Measurements from ENCODE around the gene DOK3. TPM values are rescaled to one million over a fixed set of nuclear protein-coding genes. Genes with fewer than 3 reads are reported as not detected.

DOK3 gene
- total RNA-seq, 4 donors from 2014 or later = 1.5 to 4.0 (median 2.0) TPM

DNA sequence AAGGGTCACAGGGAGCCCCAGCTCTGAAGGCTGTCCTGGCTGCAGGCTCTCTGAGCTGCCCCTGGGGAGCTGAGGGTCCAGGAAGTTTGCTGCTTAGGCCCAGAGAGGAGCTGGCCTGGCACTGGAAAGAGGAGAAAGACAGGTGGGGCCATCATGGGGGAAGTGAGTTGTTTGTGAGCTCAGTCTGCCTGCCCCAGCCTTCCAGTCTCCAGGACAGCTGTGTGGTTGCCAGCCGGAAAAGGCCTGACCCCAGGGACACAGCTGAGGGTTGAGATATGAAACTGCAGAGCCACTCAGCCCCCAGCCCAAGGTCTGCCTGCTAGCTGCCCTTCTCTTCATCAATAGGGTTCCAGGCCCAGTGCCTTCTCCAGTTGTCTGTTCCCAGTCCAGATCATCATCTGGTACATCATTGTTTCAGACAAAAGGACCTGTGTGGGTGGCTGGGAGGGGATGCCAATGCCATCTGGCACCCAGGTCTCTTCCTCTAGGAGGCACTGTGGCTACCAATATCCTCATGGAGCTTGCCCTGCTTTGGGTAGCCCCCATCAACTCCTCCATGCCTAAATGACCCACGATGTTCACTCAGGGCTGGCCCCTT, 11.4 kb upstream of the DOK3 start:
- H3K4me3 ChIP-seq (ENCODE audit: low read depth, poor library complexity, severe bottlenecking) = no peak overlapping the region
- no peak for DNase-seq (ENCODE audit: low spot score in 2 of 2)
- TF ChIP-seq, protein P1, sequence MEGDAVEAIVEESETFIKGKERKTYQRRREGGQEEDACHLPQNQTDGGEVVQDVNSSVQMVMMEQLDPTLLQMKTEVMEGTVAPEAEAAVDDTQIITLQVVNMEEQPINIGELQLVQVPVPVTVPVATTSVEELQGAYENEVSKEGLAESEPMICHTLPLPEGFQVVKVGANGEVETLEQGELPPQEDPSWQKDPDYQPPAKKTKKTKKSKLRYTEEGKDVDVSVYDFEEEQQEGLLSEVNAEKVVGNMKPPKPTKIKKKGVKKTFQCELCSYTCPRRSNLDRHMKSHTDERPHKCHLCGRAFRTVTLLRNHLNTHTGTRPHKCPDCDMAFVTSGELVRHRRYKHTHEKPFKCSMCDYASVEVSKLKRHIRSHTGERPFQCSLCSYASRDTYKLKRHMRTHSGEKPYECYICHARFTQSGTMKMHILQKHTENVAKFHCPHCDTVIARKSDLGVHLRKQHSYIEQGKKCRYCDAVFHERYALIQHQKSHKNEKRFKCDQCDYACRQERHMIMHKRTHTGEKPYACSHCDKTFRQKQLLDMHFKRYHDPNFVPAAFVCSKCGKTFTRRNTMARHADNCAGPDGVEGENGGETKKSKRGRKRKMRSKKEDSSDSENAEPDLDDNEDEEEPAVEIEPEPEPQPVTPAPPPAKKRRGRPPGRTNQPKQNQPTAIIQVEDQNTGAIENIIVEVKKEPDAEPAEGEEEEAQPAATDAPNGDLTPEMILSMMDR (IDR thresholded peaks at IDR 0.05) = no peak
- no peak for TF ChIP-seq POLR2A (IDR thresholded peaks at IDR 0.05)
- intact Hi-C loops (cut with DNase I; ENCODE audit: low total_unique reads) = no loop called here
- WGBS, 2 donors = 90 to 94% methylated on average over 2 of the region's 2 CpGs

DNA sequence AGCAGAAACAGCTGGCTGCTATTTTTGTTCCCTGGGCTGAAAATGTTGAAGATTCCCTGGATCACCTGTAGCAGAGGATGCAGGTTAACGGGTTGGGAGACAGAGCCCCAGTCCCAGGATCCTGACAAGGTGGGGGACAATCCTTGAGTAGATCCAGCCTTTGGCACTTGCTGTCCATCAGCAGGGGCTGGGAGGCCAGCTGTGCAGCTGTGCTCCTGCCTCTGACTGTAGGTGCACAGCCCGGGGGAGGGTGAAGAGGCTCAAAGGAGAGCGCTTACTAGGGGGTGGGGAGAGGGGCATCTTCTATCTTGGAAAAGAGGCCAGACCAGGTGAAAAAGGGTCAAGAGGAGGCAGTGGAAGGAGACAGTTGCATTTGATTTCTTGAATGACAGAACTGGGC, 10.6 kb upstream of the DOK3 start:
- DNase-seq (ENCODE audit: low spot score in 2 of 2) = no peak
- TF ChIP-seq, protein P1 (IDR thresholded peaks at IDR 0.05) = no peak
- no peak for TF ChIP-seq POLR2A (IDR thresholded peaks at IDR 0.05)
- intact Hi-C loops (cut with DNase I; ENCODE audit: low total_unique reads) = no loop called here
- no peak overlapping the region for H3K4me3 ChIP-seq (ENCODE audit: low read depth, poor library complexity, severe bottlenecking)
- WGBS, 2 donors = 92 to 97% methylated on average over 3 of the region's 3 CpGs

DNA sequence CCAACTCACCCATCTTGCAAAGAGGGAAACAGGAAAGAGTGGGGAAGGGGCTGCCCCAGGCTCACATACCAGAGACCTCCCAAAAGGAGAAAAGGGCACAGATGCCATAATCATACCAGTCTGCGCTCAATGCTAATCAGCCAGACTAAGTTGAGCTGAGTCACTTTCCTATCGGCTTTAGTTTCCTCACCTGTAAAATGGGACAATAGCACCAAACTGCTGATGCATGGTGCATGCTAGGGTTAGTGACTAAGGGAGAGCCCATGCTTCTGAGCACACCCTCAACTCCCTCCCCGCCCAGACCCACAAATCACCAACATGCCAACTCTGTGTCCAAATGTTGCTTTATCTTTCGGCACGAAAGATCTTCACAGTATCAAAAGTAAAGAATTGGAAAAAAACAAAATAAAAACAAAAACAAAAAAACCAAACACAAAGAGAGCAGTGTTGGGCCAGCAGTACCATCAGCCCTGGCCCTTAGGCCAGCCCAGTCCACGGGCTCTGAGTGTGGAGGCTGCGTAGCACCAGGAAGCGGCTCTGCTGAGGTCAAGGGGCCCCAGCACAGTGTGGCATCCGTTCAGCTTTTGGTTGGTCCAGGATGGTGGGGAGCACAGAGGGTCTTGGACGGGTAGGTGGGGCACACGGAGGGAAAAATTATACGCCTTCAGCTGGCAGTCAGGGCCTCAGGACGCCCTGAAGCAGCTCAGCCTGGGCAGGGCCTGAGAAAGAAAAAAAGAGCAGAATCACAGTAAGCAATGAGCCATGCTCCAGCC, 10.0 kb upstream of the DOK3 start:
- no peak for DNase-seq (ENCODE audit: low spot score in 2 of 2)
- no peak overlapping the region for H3K4me3 ChIP-seq (ENCODE audit: low read depth, poor library complexity, severe bottlenecking)
- intact Hi-C loops (cut with DNase I; ENCODE audit: low total_unique reads) = no loop called here
- WGBS, 2 donors = 79 to 82% methylated on average over 13 of the region's 13 CpGs
- no peak for TF ChIP-seq POLR2A (IDR thresholded peaks at IDR 0.05)
- TF ChIP-seq, protein P1 (IDR thresholded peaks at IDR 0.05) = no peak

DNA sequence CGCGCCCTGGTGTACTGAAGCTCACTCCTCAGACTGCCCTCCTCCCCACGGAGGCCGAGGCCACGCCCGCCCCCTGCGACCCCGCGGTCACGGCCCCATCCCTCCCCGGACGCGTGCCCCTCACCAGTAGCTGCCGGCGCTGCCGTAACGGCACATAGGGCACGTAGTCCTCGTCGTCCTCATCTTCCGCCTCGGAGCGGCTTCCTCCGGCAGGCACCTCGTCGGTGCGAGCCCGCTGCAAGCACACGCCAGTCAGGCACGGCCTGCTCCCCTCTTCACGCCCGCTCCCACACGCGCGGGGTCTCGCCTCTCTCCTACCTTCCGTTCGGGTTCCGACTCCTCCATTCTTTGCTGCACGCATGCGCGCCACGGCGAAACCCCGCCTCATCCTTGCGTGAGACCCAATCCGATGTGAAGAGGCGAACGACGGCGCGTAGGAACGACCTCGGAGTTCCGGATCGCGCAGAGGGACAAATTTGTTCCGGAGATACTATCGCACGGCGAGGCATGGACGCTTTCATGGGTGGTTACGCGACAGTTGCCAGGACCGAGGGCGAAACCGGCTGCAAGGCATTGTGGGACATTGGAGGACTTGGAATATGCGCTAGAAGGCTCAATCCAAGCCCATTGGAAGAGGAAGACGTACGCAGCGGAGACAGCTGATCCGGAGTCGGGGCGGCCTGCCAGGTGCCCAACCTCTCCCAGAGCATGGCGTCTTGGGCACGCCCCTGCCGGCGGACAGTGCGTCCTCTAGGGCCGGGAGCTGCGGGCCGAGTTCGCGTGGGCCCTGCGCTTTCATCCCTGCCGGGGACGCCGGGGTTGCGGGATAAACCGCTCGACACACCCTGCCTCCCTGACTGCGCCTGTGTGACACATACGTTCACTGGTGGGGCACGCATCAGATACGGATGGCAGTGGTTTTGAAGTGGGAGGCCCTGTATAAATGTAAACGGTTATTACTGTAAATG, 7.3 kb upstream of the DOK3 start, which contains the start of gene DDX41:
TSS of gene DDX41 (minus strand) at position 361 of the 968 bp plus-strand sequence. CDS start at position 345, 16 bp downstream.
- peak; percentile 99 for DNase-seq (ENCODE audit: low spot score in 2 of 2)
- TF ChIP-seq POLR2A (IDR thresholded peaks at IDR 0.05) = no peak
- TF ChIP-seq, protein P1 (IDR thresholded peaks at IDR 0.05) = no peak
- intact Hi-C loops (cut with DNase I; ENCODE audit: low total_unique reads) = no loop called here
- 0 to 1% methylated on average over 73 to 91 of the region's 96 CpGs for WGBS, 2 donors
- peak within 1 kb of the TSS; percentile 80 for H3K4me3 ChIP-seq (ENCODE audit: low read depth, poor library complexity, severe bottlenecking)

DNA sequence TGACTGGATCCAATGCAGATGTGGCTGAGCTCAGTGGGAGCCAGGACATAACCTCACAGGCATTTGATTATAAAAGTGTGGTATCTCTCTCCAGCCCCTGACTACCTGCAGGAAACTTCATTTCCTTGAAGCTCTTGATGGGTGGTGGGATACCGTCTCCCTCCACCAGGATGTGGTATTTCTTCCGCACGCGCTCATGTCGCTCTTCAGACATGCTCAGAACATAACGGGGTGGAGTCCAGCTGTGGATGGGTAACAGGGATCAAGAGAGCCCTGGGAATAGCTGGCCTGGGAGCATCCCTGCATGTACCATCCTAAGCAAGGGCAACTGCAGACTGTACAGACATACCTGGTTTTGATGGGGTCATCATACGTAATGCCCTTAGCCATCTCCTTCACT, 6.0 kb upstream of the DOK3 start:
- no peak overlapping the region for H3K4me3 ChIP-seq (ENCODE audit: low read depth, poor library complexity, severe bottlenecking)
- TF ChIP-seq POLR2A (IDR thresholded peaks at IDR 0.05) = no peak
- TF ChIP-seq, protein P1 (IDR thresholded peaks at IDR 0.05) = no peak
- 90 to 91% methylated on average over 7 of the region's 7 CpGs for WGBS, 2 donors
- DNase-seq (ENCODE audit: low spot score in 2 of 2) = no peak
- intact Hi-C loops (cut with DNase I; ENCODE audit: low total_unique reads) = no loop called here

All from lower leg skin (tissue), 4 donors.